Stimulated activated CD4-positive, alpha-beta T cell treated with anti-CD3 and anti-CD28 coated beads, TNF-alpha, amount 100 ng/mL, for 4 hours (primary cell): ENCODE measurements around the gene FGFR1OP2.
"Not testable (repeated sequence)": the region's sequence is repeated elsewhere in the genome, so short reads cannot be mapped to it uniquely, and the experiment has no call there.

ENCODE experiments used
- DNase-seq, 3 experiments: peaks; one replicate each; pipeline ENCODE4 v3.0.0-alpha.2; 2020; ENCODE audit warnings: low read depth in 3 of 3

FGFR1OP2 gene

GRCh38 chr12:26941215-26941594 lies 2.9 kb downstream of the FGFR1OP2 start:
- no peak for DNase-seq

DNA sequence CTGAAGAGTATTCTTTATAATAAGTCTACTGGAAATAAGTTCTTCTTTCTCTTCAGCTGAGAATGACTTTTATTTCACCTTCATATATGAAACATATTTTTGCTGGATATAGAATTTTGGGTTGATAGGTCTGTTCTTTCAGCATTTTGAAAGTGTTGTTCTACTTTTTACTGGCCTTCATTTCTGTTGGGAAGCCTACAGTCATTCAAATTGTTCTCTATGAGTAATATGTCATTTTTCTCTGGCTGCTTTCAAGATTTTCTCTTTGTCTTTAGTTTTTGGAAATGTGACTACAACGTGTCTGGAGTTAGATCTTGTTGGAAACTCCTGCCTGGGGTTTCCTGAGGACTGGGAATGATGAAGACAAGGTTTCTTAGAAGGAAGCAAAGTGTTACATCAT lies 10.0 kb downstream of the FGFR1OP2 start:
- no peak for DNase-seq

DNA sequence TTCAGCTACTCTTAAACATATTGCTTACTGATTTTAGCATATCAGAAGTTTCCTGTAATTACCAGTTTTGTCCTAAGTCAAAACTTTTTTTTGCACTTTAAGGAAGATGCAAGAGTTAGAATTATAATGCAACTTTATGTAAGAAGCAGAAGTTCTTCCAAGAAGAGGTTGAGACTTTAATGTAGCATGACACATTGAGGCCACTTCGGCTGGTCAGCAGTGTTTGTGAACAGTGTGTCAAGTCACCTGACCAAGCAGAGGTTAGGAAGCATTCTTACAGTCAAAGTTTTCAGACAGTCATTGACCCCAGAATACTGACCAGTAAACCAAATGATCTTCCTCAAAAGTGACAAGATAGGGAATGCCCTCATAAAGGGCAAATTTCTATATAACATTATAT lies 15.2 kb downstream of the FGFR1OP2 start:
- no peak for DNase-seq

GRCh38 chr12:26954027-26954426 lies 15.8 kb downstream of the FGFR1OP2 start:
- no peak for DNase-seq

DNA sequence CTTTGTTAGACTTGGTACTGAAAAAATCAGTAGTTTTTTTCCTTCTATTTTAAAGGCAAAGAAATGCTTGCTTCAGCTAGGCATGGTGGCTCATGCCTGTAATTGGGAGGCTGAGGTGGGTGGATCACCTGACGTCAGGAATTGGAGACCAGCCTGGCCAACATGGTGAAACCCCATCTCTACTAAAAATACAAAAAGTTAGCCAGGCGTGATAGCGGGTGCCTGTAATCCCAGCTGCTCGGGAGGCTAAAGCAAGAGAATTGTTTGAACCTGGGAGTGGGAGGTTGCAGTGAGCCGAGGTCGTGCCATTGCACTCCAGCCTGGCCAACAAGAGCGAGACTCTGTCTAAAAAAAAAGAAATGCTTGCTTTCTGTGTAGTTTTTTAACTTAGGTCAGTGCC lies 23.1 kb downstream of the FGFR1OP2 start:
- DNase-seq = not testable (repeated sequence)

DNA sequence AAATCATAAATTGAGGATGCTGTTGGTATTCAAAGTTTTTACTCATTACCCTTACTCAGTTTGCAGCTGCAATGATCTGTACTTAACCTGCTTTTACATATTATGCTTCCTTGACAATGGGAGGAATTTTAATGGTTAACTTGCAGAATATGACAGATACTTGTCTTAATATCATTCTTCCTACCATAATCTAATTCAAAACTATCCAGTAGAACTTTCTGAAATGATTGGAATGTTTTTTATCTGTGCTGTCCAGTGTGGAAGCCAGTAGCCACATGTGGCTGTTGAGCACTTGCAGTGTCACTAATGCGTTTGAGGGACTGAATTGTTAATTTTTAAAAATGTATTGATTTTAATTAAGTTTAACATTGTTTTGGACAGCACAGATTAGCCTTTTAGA lies 23.5 kb downstream of the FGFR1OP2 start:
- no peak for DNase-seq

GRCh38 chr12:26963413-26963812 lies 25.1 kb downstream of the FGFR1OP2 start:
- DNase-seq = no peak

DNA sequence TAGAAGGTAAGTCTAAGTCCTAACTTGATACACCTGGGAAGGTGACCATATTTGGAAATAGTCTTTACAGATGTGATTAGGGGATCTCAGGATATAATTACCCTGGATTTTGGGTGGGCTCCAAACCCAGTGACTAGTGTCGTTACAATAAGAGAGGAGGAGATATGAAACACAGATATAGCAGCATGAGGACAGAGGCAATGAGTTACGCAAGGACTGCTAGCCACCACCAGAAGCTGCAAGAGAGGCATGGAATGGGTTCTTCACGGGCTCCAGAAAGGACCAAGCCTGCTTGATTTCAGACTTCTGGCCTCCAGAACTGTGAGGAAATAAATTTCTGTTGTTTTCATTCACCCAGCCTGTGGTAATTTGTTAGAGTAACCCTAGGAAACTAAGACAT lies 28.6 kb downstream of the FGFR1OP2 start:
- DNase-seq = no peak

GRCh38 chr12:26970136-26970535 lies 31.9 kb downstream of the FGFR1OP2 start:
- DNase-seq = no peak

DNA sequence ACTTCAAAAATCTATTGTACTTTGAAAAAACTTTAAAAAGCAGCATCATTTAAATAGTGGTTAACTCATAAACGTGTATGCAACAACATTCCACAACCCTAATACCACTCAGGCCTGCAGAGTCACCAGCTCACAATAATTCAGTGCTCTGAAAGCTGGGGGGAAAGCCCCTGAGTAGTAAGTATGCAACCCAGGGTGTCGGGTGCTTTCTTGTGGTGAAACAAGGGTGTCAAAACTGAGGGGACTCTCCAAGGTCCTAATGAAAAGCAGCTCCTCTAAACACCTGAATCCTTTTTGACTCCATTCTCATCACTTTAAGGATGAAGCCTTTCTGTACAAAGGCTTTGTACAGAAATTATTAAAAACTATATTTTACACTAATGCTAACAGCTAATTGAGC lies 33.7 kb downstream of the FGFR1OP2 start:
- peak; percentile 10 to 30 (median 12) for DNase-seq

- DNase-seq = no peak
Measured at GRCh38 chr12:26976687-26977086, 38.4 kb downstream of the FGFR1OP2 start.

GRCh38 chr12:26978801-26979200 lies 40.5 kb downstream of the FGFR1OP2 start:
- no peak for DNase-seq

DNA sequence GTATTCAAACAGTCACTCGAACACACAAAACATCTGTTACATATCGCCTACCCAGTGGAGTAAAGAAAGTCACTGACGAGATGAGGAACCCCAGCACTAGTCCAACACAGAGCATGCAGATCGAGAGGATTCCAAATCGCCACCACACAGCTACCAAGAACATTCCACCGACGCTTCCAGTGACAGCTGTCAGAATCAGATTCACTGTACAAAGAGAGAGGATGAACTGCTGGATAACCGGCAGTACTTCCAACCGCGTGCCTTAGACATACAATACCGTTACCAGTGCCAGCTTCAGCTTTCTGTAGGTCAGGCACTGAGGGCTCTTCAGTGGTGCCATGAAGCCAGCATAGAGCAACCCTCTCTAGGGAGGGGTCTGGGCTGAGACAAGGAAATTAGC lies 41.5 kb downstream of the FGFR1OP2 start:
- DNase-seq = no peak

GRCh38 chr12:26982866-26983265 lies 44.6 kb downstream of the FGFR1OP2 start:
- no peak for DNase-seq

DNA sequence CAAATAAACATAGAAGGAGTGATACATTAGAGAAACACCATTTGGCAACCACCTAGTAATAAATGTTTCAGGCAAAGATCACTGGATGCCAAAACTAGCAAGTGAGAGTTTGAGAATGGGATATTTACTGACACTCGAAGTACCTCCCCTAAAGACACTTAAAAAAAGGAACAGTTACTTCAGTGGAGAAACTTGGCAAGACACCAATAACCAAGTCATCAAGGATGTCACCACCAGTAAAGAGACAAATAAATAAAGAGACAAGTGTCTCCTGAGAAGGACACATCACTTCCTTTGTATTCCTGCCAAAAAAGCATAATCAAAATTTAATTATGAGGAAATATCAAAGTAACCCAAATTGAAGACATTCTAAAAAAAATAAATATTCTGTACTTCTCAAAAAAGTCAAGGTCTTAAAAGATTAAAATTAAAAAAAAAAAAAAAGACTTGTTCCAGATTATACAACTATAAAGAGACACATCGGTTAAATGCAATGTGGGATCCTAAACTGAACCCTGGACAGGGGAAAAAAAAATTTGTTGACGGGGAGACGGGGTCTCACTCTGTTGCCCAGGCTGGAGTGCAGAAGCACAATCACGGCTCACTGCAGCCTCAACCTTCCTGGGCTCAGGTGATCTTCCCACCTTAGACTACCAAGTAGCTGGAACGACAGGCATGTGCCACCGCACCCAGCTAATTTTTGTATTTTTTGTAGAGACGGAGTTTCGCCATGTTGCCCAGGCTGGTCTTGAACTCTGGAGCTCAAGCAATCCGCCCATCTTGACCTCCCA lies 49.6 kb downstream of the FGFR1OP2 start:
- DNase-seq = no peak

DNA sequence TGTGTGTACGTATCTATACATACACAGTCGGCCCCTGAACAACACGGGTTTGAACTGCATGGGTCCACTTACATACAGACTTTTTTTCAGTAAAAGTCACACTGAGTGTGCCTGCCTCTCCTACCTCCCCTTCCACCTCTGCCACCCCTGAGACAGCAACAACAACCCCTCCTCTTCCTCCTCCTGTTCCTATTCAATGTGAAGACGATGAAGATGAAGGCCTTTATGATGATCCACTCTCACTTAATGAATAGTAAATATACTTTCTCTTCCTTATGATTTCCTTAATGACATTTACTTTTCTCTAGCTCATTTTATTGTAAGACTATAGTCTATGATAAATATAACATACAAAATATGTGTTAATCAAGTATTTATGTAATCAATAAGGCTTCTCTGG lies 50.4 kb downstream of the FGFR1OP2 start:
- no peak for DNase-seq

- no peak for DNase-seq
Measured at GRCh38 chr12:26989873-26990272, 51.6 kb downstream of the FGFR1OP2 start.

DNA sequence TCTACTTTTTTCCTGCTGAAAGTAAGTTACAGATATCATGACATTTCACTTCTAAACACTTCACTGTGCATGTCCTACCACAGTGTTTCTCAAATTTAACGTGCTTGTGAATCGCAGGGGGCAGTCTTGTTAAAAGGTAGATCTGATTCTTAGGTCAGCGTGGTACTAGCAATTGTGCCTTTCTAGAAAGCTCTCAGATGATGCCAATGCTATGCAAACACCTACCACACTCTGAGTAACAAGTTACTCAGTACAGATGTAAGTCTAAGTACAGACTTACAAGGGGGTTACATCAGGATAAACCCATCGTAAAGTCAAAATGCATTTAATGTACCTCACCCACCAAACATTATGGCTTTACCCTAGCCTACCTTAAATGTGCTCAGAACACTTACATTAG lies 53.6 kb downstream of the FGFR1OP2 start:
- no peak for DNase-seq

- DNase-seq = no peak
Measured at GRCh38 chr12:26994109-26994508, 55.8 kb downstream of the FGFR1OP2 start.

- no peak for DNase-seq
Measured at GRCh38 chr12:26995706-26996105, 57.4 kb downstream of the FGFR1OP2 start.

- no peak for DNase-seq
Measured at GRCh38 chr12:26997003-26997402, 58.7 kb downstream of the FGFR1OP2 start.

- no peak for DNase-seq
Measured at GRCh38 chr12:27000961-27001360, 62.7 kb downstream of the FGFR1OP2 start.

GRCh38 chr12:27001663-27002062 lies 63.4 kb downstream of the FGFR1OP2 start:
- DNase-seq = no peak

DNA sequence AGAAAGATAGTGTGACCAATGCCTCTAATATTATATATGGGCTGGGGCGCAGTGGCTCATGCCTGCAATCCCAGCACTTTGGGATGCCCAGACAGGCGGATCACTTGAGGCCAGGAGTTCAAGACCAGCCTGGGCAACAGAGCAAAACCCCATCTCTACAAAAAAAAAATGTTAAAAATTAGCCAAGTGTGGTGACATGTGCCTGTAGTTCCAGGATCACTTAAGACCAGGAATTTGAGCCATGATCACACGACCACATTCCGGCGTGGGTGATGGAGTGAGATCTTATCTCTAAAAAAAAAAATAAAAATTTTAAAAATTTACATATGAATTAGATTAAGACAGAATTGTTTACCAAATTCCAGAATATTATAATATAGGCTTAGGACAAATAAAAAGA lies 63.9 kb downstream of the FGFR1OP2 start:
- DNase-seq = no peak
